ENCODE measurements around the gene RUSC1.

RUSC1 gene

GRCh38 chr1:155318082-155318481, 2.6 kb upstream of the RUSC1 start:
- peaks cover 19% of the 10 kb centered on the region for H3K36me3 ChIP-seq (ENCODE audit: control insufficient read depth, insufficient read depth, low read length)
- H3K4me3 ChIP-seq (replicated peaks; ENCODE audit: low read depth, low read length): no peak overlapping the region
- no peaks in the 10 kb centered on the region for H3K27me3 ChIP-seq (replicated peaks; ENCODE audit: control insufficient read depth, insufficient read depth, low read length)
- TF ChIP-seq, protein P1, sequence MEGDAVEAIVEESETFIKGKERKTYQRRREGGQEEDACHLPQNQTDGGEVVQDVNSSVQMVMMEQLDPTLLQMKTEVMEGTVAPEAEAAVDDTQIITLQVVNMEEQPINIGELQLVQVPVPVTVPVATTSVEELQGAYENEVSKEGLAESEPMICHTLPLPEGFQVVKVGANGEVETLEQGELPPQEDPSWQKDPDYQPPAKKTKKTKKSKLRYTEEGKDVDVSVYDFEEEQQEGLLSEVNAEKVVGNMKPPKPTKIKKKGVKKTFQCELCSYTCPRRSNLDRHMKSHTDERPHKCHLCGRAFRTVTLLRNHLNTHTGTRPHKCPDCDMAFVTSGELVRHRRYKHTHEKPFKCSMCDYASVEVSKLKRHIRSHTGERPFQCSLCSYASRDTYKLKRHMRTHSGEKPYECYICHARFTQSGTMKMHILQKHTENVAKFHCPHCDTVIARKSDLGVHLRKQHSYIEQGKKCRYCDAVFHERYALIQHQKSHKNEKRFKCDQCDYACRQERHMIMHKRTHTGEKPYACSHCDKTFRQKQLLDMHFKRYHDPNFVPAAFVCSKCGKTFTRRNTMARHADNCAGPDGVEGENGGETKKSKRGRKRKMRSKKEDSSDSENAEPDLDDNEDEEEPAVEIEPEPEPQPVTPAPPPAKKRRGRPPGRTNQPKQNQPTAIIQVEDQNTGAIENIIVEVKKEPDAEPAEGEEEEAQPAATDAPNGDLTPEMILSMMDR (IDR thresholded peaks at IDR 0.05; ENCODE audit: insufficient read depth, low read length, poor library complexity, severe bottlenecking): no peak
- DNase-seq (ENCODE audit: extremely low read depth, insufficient read length): no peak

DNA sequence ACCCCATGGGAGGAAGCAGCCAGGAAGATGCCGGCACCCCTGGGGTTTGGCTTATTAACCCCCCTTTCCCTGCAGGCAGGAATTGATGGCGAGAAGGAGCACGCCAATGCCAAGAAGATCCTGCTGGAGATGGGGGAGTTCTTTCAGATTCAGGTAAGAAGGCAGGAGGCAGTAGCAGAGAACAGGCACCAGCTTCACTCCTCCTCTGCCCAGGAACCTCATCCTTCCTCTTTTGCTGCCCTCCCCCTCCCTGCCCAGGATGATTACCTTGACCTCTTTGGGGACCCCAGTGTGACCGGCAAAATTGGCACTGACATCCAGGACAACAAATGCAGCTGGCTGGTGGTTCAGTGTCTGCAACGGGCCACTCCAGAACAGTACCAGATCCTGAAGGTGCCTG, 1.2 kb upstream of the RUSC1 start:
- TF ChIP-seq, protein P1 (IDR thresholded peaks at IDR 0.05; ENCODE audit: insufficient read depth, low read length, poor library complexity, severe bottlenecking): no peak
- Histone ChIP-seq H3K27me3 (replicated peaks; ENCODE audit: control insufficient read depth, insufficient read depth, low read length) (no peaks in the 10 kb centered on the region), H3K4me3 (replicated peaks; ENCODE audit: low read depth, low read length) (no peak overlapping the region), H3K36me3 (ENCODE audit: control insufficient read depth, insufficient read depth, low read length) (peaks cover 17% of the 10 kb centered on the region)
- no peak for DNase-seq (ENCODE audit: extremely low read depth, insufficient read length)

- TF ChIP-seq, protein P1 (IDR thresholded peaks at IDR 0.05; ENCODE audit: insufficient read depth, low read length, poor library complexity, severe bottlenecking): no peak
- H3K4me3 ChIP-seq (replicated peaks; ENCODE audit: low read depth, low read length): no peak overlapping the region
- no peak for DNase-seq (ENCODE audit: extremely low read depth, insufficient read length)
- peaks cover 14% of the 10 kb centered on the region for H3K36me3 ChIP-seq (ENCODE audit: control insufficient read depth, insufficient read depth, low read length)
- no peaks in the 10 kb centered on the region for H3K27me3 ChIP-seq (replicated peaks; ENCODE audit: control insufficient read depth, insufficient read depth, low read length)
Measured at GRCh38 chr1:155320252-155320651, 442 bp upstream of the RUSC1 start.

DNA sequence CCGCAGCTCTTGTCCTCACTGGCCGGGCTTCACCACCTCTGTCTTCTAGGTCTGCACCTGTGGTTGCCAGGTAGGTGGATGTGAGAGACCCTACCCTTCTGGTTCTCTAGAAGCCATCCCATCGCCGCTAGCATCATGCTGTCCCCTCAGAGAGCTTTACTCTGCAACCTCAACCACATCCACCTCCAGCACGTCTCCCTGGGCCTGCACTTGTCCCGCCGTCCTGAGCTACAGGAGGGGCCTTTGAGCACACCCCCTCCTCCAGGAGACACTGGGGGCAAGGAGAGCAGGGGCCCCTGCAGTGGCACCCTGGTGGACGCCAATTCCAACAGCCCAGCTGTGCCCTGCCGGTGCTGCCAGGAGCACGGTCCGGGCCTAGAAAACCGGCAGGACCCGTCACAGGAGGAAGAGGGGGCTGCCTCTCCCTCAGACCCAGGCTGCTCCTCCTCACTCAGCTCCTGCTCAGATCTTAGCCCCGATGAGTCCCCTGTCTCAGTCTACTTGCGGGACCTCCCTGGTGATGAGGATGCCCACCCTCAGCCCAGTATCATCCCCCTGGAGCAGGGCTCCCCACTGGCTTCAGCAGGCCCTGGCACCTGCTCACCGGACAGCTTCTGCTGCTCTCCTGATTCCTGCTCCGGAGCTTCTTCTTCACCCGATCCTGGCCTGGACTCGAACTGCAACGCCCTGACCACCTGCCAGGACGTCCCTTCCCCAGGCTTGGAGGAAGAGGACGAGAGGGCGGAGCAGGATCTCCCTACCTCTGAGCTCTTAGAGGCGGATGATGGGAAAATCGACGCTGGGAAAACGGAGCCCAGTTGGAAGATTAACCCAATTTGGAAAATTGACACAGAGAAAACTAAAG, 1.2 kb downstream of the RUSC1 start:
- DNase-seq (ENCODE audit: extremely low read depth, insufficient read length): peak; percentile 37
- TF ChIP-seq, protein P1 (IDR thresholded peaks at IDR 0.05; ENCODE audit: insufficient read depth, low read length, poor library complexity, severe bottlenecking): no peak
- peaks cover 13% of the 10 kb centered on the region for H3K36me3 ChIP-seq (ENCODE audit: control insufficient read depth, insufficient read depth, low read length)

DNA sequence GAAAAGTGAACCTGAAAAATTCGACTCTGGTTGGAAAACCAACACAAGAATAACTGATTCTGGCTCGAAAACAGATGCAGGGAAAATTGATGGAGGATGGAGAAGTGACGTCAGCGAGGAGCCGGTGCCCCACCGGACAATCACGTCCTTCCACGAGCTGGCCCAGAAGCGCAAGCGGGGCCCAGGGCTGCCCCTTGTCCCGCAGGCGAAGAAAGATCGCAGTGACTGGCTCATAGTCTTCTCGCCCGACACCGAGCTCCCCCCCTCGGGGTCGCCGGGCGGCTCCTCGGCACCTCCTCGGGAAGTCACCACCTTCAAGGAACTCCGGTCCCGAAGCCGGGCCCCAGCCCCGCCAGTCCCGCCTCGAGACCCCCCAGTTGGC, 1.9 kb downstream of the RUSC1 start:
- no peak for DNase-seq (ENCODE audit: extremely low read depth, insufficient read length)
- Histone ChIP-seq H3K4me3 (replicated peaks; ENCODE audit: low read depth, low read length) (peak overlapping the region; percentile 89), H3K27me3 (replicated peaks; ENCODE audit: control insufficient read depth, insufficient read depth, low read length) (no peaks in the 10 kb centered on the region), H3K36me3 (ENCODE audit: control insufficient read depth, insufficient read depth, low read length) (peaks cover 11% of the 10 kb centered on the region)
- TF ChIP-seq, protein P1 (IDR thresholded peaks at IDR 0.05; ENCODE audit: insufficient read depth, low read length, poor library complexity, severe bottlenecking): no peak

More for the DNA sequence above, 1.2 kb downstream of the RUSC1 start:
- Histone ChIP-seq H3K27me3 (replicated peaks; ENCODE audit: control insufficient read depth, insufficient read depth, low read length) (no peaks in the 10 kb centered on the region), H3K4me3 (replicated peaks; ENCODE audit: low read depth, low read length) (peak overlapping the region; percentile 89; the same call in 1 of the 2 replicates)

Data from GM06990 (cell line).